Daoy (cell line): ENCODE data around the gene CSAD. TPM values are rescaled to one million over a fixed set of nuclear protein-coding genes. Genes with fewer than 3 reads are reported as not detected.

Experiments used
- total RNA-seq: library from RNA; depleted of rRNA; stranded (reverse); fragments of >200 nt; shearing (Covaris generic); gene quantifications from 2 replicates; pipeline ENCODE4 v1.2.3, GENCODE V29; 2014; rRNA removed

Gene CSAD
- total RNA-seq, 1 experiment from 2014 or later = 4.7 TPM

Other genes with a start within 250 kb of the CSAD start
- 1,090 and 1,158 TPM in 2 replicates for gene KRT18, start 231.8 kb downstream of the CSAD start, total RNA-seq
- gene EIF4B, start 174.5 kb downstream of the CSAD start, total RNA-seq = 650 and 689 TPM in 2 replicates
- gene TNS2, start 130.9 kb downstream of the CSAD start, total RNA-seq = 7.0 and 8.2 TPM in 2 replicates
- gene SPRYD3, start 101.5 kb downstream of the CSAD start, total RNA-seq = 22.2 and 23.8 TPM in 2 replicates
- gene IGFBP6, start 83.3 kb downstream of the CSAD start, total RNA-seq = 53.5 and 68.5 TPM in 2 replicates
- not detected in 2 replicates for gene SOAT2, start 77.4 kb downstream of the CSAD start, total RNA-seq
- gene ZNF740, start 203 bp downstream of the CSAD start, total RNA-seq = 10.9 and 12.0 TPM in 2 replicates
- 0.03 and 0.34 TPM in 2 replicates for gene ITGB7, start 26.3 kb upstream of the CSAD start, total RNA-seq
- gene RARG, start 51.3 kb upstream of the CSAD start, total RNA-seq = 3.5 and 6.2 TPM in 2 replicates
- 29.0 and 31.6 TPM in 2 replicates for gene ESPL1, start 87.4 kb upstream of the CSAD start, total RNA-seq
- 480 and 590 TPM in 2 replicates for gene PFDN5, start 114.6 kb upstream of the CSAD start, total RNA-seq
- 86.6 and 89.2 TPM in 2 replicates for gene MYG1, start 118.8 kb upstream of the CSAD start, total RNA-seq
- 106 and 116 TPM in 2 replicates for gene AAAS, start 140.7 kb upstream of the CSAD start, total RNA-seq
- not detected in 2 replicates for gene SP7, start 155.4 kb upstream of the CSAD start, total RNA-seq
- 18.3 and 21.8 TPM in 2 replicates for gene SP1, start 199.3 kb upstream of the CSAD start, total RNA-seq
- gene AMHR2, start 242.9 kb upstream of the CSAD start, total RNA-seq = not detected in 2 replicates